Uterus (tissue), 2 donors: ENCODE results near the gene VSIR.

Experiments
- CTCF ChIP-seq, 4 experiments: fragments of 200-600 bp in 2 of 4; fragments of 450-650 bp in 2 of 4; sonication (generic) in 2 of 4; IDR thresholded peaks; one replicate each; pipeline ENCODE4 v1.5.1; 2016 to 2019; ENCODE audit warnings: antibody characterized with exemption in 4 of 4, mild to moderate bottlenecking in 2 of 4, moderate library complexity in 1 of 4
- POLR2A ChIP-seq, 2 donors: fragments of 450-650 bp; IDR thresholded peaks; one replicate each; pipeline ENCODE4 v1.6.1; 2016; ENCODE audit warnings: antibody characterized with exemption in 2 of 2, mild to moderate bottlenecking in 1 of 2, moderate library complexity in 1 of 2

DNA sequence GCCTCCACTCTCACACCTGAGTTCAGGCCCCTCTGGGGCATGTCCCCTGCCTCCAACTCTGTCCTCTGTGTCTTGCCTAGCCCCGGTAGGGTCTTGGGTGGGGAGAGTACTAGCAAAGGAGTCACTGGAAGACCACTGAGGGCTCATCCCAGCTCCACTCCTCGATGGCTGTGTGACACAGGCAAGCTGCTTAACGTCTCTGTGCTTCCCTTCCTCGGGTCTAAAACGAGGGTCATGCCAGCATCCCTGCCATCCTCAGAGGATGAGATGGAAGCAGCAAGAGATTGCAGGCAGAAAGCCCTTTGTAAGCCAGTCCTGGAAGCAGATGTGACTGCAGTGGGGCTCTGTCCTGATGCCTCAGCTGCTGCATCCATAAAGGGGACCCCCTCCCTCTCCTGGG is 38.5 kb downstream of the VSIR start:
- TF ChIP-seq CTCF (IDR thresholded peaks at IDR 0.05) (no peak), POLR2A (IDR thresholded peaks at IDR 0.05) (no peak)
